ENCODE data around the gene JUN. TPM values are rescaled to one million over a fixed set of nuclear protein-coding genes. Genes with fewer than 3 reads are reported as not detected.

The JUN gene
- polyA plus RNA-seq, 3 donors, result 29.3 to 330 (median 31.3) TPM

GRCh38 chr1:58767143-58767542, 16.7 kb downstream of the JUN start:
- no peak for TF ChIP-seq CTCF (IDR thresholded peaks at IDR 0.05)
- no peak overlapping the region for H3K27ac ChIP-seq (ENCODE audit: low read depth in 1 of 2, low read length in 2 of 2)
- Mint-ChIP-seq H3K4me3 (no peak overlapping the region), H3K9me3 (no peaks in the 10 kb centered on the region), H3K36me3 (no peaks in the 10 kb centered on the region), H3K27me3 (ENCODE audit: low read depth in 3 of 3) (peaks cover 0 to 3% (median 3%) of the 10 kb centered on the region in 3 donors), H3K4me1 (no peaks in the 10 kb centered on the region), H3K27ac (no peak overlapping the region)
- no peaks in the 10 kb centered on the region for H3K36me3 ChIP-seq (replicated peaks in 1 of 2; ENCODE audit: control insufficient read depth in 1 of 2, insufficient read depth in 2 of 2, low read length in 2 of 2)
- 83% methylated on average over 1 of the region's 1 CpG for WGBS (ENCODE audit: insufficient coverage)
- H4K20me1 ChIP-seq (ENCODE audit: insufficient read depth, low read length), result no peaks in the 10 kb centered on the region
- H3K9me3 ChIP-seq (replicated peaks in 1 of 2; ENCODE audit: control insufficient read depth in 1 of 2, insufficient read depth in 1 of 2, low read length in 2 of 2), result no peaks in the 10 kb centered on the region
- H3K27me3 ChIP-seq (ENCODE audit: control insufficient read depth in 2 of 2, insufficient read depth in 2 of 2, low read length in 2 of 2), result no peaks in the 10 kb centered on the region
- DNase-seq, result no peak
- no peaks in the 10 kb centered on the region for H3K79me2 ChIP-seq (ENCODE audit: insufficient read depth, low read length)
- intact Hi-C loops (cut with micrococcal nuclease), result no loop called here
- no peak overlapping the region for H3K4me2 ChIP-seq (replicated peaks; ENCODE audit: extremely low read depth, low read length, poor library complexity, severe bottlenecking)
- no peak overlapping the region for H3K4me3 ChIP-seq (replicated peaks in 1 of 3; ENCODE audit: low read depth in 2 of 3, low read length in 3 of 3)
- no peak overlapping the region for H3K9ac ChIP-seq (ENCODE audit: insufficient read depth, low read length, poor library complexity, severe bottlenecking)
- H3K4me1 ChIP-seq (ENCODE audit: control insufficient read depth in 1 of 2, insufficient read depth in 2 of 2, low read length in 2 of 2), result no peaks in the 10 kb centered on the region
- H2AFZ ChIP-seq (ENCODE audit: insufficient read depth, low read depth, low read length, poor library complexity, severe bottlenecking), result no peak overlapping the region

GRCh38 chr1:58765441-58765840, 18.4 kb downstream of the JUN start:
- DNase-seq, result no peak
- Histone ChIP-seq H4K20me1 (ENCODE audit: insufficient read depth, low read length) (no peaks in the 10 kb centered on the region), H3K4me2 (replicated peaks; ENCODE audit: extremely low read depth, low read length, poor library complexity, severe bottlenecking) (no peak overlapping the region), H3K9me3 (replicated peaks in 1 of 2; ENCODE audit: control insufficient read depth in 1 of 2, insufficient read depth in 1 of 2, low read length in 2 of 2) (no peaks in the 10 kb centered on the region), H2AFZ (ENCODE audit: insufficient read depth, low read depth, low read length, poor library complexity, severe bottlenecking) (no peak overlapping the region), H3K36me3 (replicated peaks in 1 of 2; ENCODE audit: control insufficient read depth in 1 of 2, insufficient read depth in 2 of 2, low read length in 2 of 2) (no peaks in the 10 kb centered on the region), H3K27ac (ENCODE audit: low read depth in 1 of 2, low read length in 2 of 2) (no peak overlapping the region), H3K9ac (ENCODE audit: insufficient read depth, low read length, poor library complexity, severe bottlenecking) (no peak overlapping the region), H3K4me1 (ENCODE audit: control insufficient read depth in 1 of 2, insufficient read depth in 2 of 2, low read length in 2 of 2) (no peaks in the 10 kb centered on the region), H3K4me3 (replicated peaks in 1 of 3; ENCODE audit: low read depth in 2 of 3, low read length in 3 of 3) (no peak overlapping the region), H3K79me2 (ENCODE audit: insufficient read depth, low read length) (no peaks in the 10 kb centered on the region), H3K27me3 (ENCODE audit: control insufficient read depth in 2 of 2, insufficient read depth in 2 of 2, low read length in 2 of 2) (no peaks in the 10 kb centered on the region)
- H3K27me3 Mint-ChIP-seq (ENCODE audit: low read depth in 3 of 3), result peaks cover 1 to 5% (median 3%) of the 10 kb centered on the region in 3 donors
- no CpG with 5 or more reads among the region's 2 CpGs for WGBS (ENCODE audit: insufficient coverage)
- H3K4me3 Mint-ChIP-seq, result no peak overlapping the region
- H3K36me3 Mint-ChIP-seq, result no peaks in the 10 kb centered on the region
- no peak for TF ChIP-seq CTCF (IDR thresholded peaks at IDR 0.05)
- H3K9me3 Mint-ChIP-seq, result peaks cover 0 to 1% (median 0%) of the 10 kb centered on the region in 7 donors
- H3K4me1 Mint-ChIP-seq, result no peaks in the 10 kb centered on the region
- intact Hi-C loops (cut with micrococcal nuclease), result no loop called here
- no peak overlapping the region for H3K27ac Mint-ChIP-seq

All from CD14-positive monocyte (primary cell).